GM19043 (cell line): Measurements from ENCODE around the gene UST.

Source experiments
- ATAC-seq: cut with Tn5 transposase; IDR thresholded peaks from one replicate; pipeline ENCODE4 v1.9.1; 2021; ENCODE audit warnings: low read depth; ENCODE audit not compliant: unreplicated experiment

Gene UST

GRCh38 chr6:148746363-148747144, at the start of gene UST:
Gene UST (plus strand): TSS chr6:148747030. CDS start chr6:148747431, 401 bp downstream.
- ATAC-seq: no peak

- no peak for ATAC-seq
These were observed 48.9 kb upstream of the UST start for GRCh38 chr6:148697895-148698440.

- ATAC-seq: no peak
These were observed 48.1 kb upstream of the UST start for GRCh38 chr6:148698671-148699180.

- ATAC-seq: no peak
These were observed 46.6 kb upstream of the UST start for GRCh38 chr6:148700047-148700715.

GRCh38 chr6:148700741-148701311, 46.0 kb upstream of the UST start:
- ATAC-seq: peak; percentile 84

- ATAC-seq: peak; percentile 9
These were observed 45.5 kb upstream of the UST start for GRCh38 chr6:148701375-148701774.

- no peak for ATAC-seq
These were observed 42.9 kb upstream of the UST start for GRCh38 chr6:148703900-148704299.

- ATAC-seq: no peak
These were observed 42.2 kb upstream of the UST start for GRCh38 chr6:148704400-148705246.

GRCh38 chr6:148708707-148709106, 38.1 kb upstream of the UST start:
- ATAC-seq: no peak

GRCh38 chr6:148709577-148709976, 37.3 kb upstream of the UST start:
- ATAC-seq: no peak

GRCh38 chr6:148711833-148712654, 34.8 kb upstream of the UST start:
- no peak for ATAC-seq

GRCh38 chr6:148713033-148713738, 33.6 kb upstream of the UST start:
- ATAC-seq: no peak

- no peak for ATAC-seq
These were observed 32.9 kb upstream of the UST start for GRCh38 chr6:148713921-148714320.

- ATAC-seq: no peak
These were observed 30.0 kb upstream of the UST start for GRCh38 chr6:148716811-148717210.

- ATAC-seq: no peak
These were observed 26.4 kb upstream of the UST start for GRCh38 chr6:148720406-148720805.

- no peak for ATAC-seq
These were observed 25.9 kb upstream of the UST start for GRCh38 chr6:148720897-148721296.

- ATAC-seq: no peak
These were observed 23.3 kb upstream of the UST start for GRCh38 chr6:148723484-148723883.

- ATAC-seq: no peak
These were observed 22.4 kb upstream of the UST start for GRCh38 chr6:148724428-148724827.

GRCh38 chr6:148727104-148727503, 19.7 kb upstream of the UST start:
- ATAC-seq: no peak
